Calu3 (cell line): Measurements from ENCODE around the gene RPS6KA2. TPM values are rescaled to one million over a fixed set of nuclear protein-coding genes. Genes with fewer than 3 reads are reported as not detected.
"Not testable (repeated sequence)": the region's sequence is repeated elsewhere in the genome, so short reads cannot be mapped to it uniquely, and the experiment has no call there.

Source experiments
- BruUV-seq: library from RNA; stranded (reverse); fragments of 400-500 nt; replicated peaks from 2 replicates; lab custom pipeline; 2021; lab: Mats Ljungman, UMichigan
- CTCF ChIA-PET: fragments of 300-600 bp; sonication (Branson Sonifier 250); formaldehyde crosslinking; loops from one replicate; lab custom pipeline; 2022; ENCODE audit warnings: antibody characterized with exemption; lab: Charles Lee
- DNase-seq: peaks from one replicate; pipeline ENCODE4 v3.0.0; 2022
- H3K27ac Mint-ChIP-seq: one replicate; pipeline ENCODE4 v1.8.0; 2022; ENCODE audit warnings: mixed read lengths; ENCODE audit not compliant: unreplicated experiment
- H3K27me3 Mint-ChIP-seq: one replicate; pipeline ENCODE4 v1.8.0; 2022; ENCODE audit warnings: mixed read lengths; ENCODE audit not compliant: unreplicated experiment
- H3K36me3 Mint-ChIP-seq: one replicate; pipeline ENCODE4 v1.8.0; 2022; ENCODE audit warnings: mild to moderate bottlenecking, moderate library complexity, mixed read lengths; ENCODE audit not compliant: insufficient read depth, unreplicated experiment
- H3K4me1 Mint-ChIP-seq: one replicate; pipeline ENCODE4 v1.8.0; 2022; ENCODE audit warnings: mild to moderate bottlenecking, low read depth, mixed read lengths; ENCODE audit not compliant: unreplicated experiment
- H3K4me3 Mint-ChIP-seq: one replicate; pipeline ENCODE4 v1.8.0; 2022; ENCODE audit warnings: mild to moderate bottlenecking, low read depth, moderate library complexity, mixed read lengths; ENCODE audit not compliant: unreplicated experiment
- H3K9me3 Mint-ChIP-seq: one replicate; pipeline ENCODE4 v1.8.0; 2022; ENCODE audit warnings: low read depth, mixed read lengths; ENCODE audit not compliant: unreplicated experiment
- CTCF ChIP-seq: fragments of 200-600 bp; IDR thresholded peaks from one replicate; pipeline ENCODE4 v1.8.0; 2022; ENCODE audit warnings: antibody characterized with exemption; ENCODE audit not compliant: unreplicated experiment
- intact Hi-C: fragments of 100-400 bp; cut with micrococcal nuclease; formaldehyde crosslinking; loops from one replicate; pipeline ENCODE4 v1.10.0; 2022; ENCODE audit not compliant: unreplicated experiment
- total RNA-seq: library from RNA; stranded (reverse); gene quantifications from 2 replicates; pipeline ENCODE4 v1.2.3, GENCODE V29; 2022

Gene RPS6KA2
- total RNA-seq, 1 experiment from 2014 or later, result 41.3 TPM

GRCh38 chr6:166389119-166389518, 237.9 kb downstream of the RPS6KA2 start:
- CTCF ChIA-PET, result no interaction called here
- intact Hi-C loops, result loop anchor here (5.0 kb wide), 1 partner anchor 112 kb away; no protein-coding TSS in a partner anchor

GRCh38 chr6:166388290-166389004, 238.6 kb downstream of the RPS6KA2 start:
- intact Hi-C loops, result loop anchor here (5.0 kb wide), 1 partner anchor 111 kb away; no protein-coding TSS in a partner anchor
- CTCF ChIA-PET, result interaction anchor here (0.7 to 1.5 kb wide), 4 partner anchors 11 to 109 kb away, joined by 3 to 7 read pairs (median 4); no protein-coding TSS in a partner anchor
- H3K27me3 Mint-ChIP-seq, result peaks cover 11% of the 10 kb centered on the region
- DNase-seq, result no peak
- no peak for TF ChIP-seq CTCF
- no peak overlapping the region for H3K4me3 Mint-ChIP-seq
- H3K27ac Mint-ChIP-seq, result no peak overlapping the region
- no peaks in the 10 kb centered on the region for H3K9me3 Mint-ChIP-seq
- BruUV-seq, result no TSS peak
- peaks cover 11% of the 10 kb centered on the region for H3K36me3 Mint-ChIP-seq
- peaks cover 23% of the 10 kb centered on the region for H3K4me1 Mint-ChIP-seq

More at GRCh38 chr6:166389119-166389518, 237.9 kb downstream of the RPS6KA2 start:
- no peak overlapping the region for H3K4me3 Mint-ChIP-seq
- no peaks in the 10 kb centered on the region for H3K9me3 Mint-ChIP-seq
- peaks cover 23% of the 10 kb centered on the region for H3K4me1 Mint-ChIP-seq
- DNase-seq, result no peak
- BruUV-seq, result no TSS peak
- no peak for TF ChIP-seq CTCF
- peaks cover 5% of the 10 kb centered on the region for H3K36me3 Mint-ChIP-seq
- H3K27me3 Mint-ChIP-seq, result peaks cover 11% of the 10 kb centered on the region
- H3K27ac Mint-ChIP-seq, result no peak overlapping the region

GRCh38 chr6:166387642-166388289, 239.3 kb downstream of the RPS6KA2 start:
- peaks cover 8% of the 10 kb centered on the region for H3K27me3 Mint-ChIP-seq
- peaks cover 23% of the 10 kb centered on the region for H3K4me1 Mint-ChIP-seq
- H3K9me3 Mint-ChIP-seq, result no peaks in the 10 kb centered on the region
- no TSS peak for BruUV-seq
- DNase-seq, result peak; percentile 22
- CTCF ChIA-PET, result interaction anchor here (0.6 to 1.5 kb wide), 5 partner anchors 11 to 108 kb away, joined by 3 to 7 read pairs (median 3); no protein-coding TSS in a partner anchor
- intact Hi-C loops, result loop anchor here (5.0 kb wide), 1 partner anchor 110 kb away; no protein-coding TSS in a partner anchor
- peaks cover 18% of the 10 kb centered on the region for H3K36me3 Mint-ChIP-seq
- TF ChIP-seq CTCF, result no peak
- H3K27ac Mint-ChIP-seq, result peak overlapping the region; percentile 61
- peak overlapping the region; percentile 2 for H3K4me3 Mint-ChIP-seq

- Mint-ChIP-seq H3K27ac (peak overlapping the region; percentile 61), H3K4me1 (peaks cover 23% of the 10 kb centered on the region), H3K4me3 (peak overlapping the region; percentile 2), H3K36me3 (peaks cover 25% of the 10 kb centered on the region)
- H3K27me3 Mint-ChIP-seq, H3K9me3 Mint-ChIP-seq, DNase-seq, BruUV-seq: not testable (repeated sequence)
- CTCF ChIA-PET, result interaction anchor here (0.6 to 1.5 kb wide), 3 partner anchors 12 to 668 kb away, joined by 3 read pairs; no protein-coding TSS in a partner anchor
- intact Hi-C loops, result loop anchor here (5.0 kb wide), 1 partner anchor 110 kb away; no protein-coding TSS in a partner anchor
Observed at GRCh38 chr6:166387098-166387497, 240.0 kb downstream of the RPS6KA2 start.
